ENCODE results near the gene CYB5R3. TPM values are rescaled to one million over a fixed set of nuclear protein-coding genes. Genes with fewer than 3 reads are reported as not detected.

The CYB5R3 gene
- 42.4 TPM for total RNA-seq

GRCh38 chr22:42649246-42650099 lies at the start of gene CYB5R3:
Gene CYB5R3 (minus strand): TSS chr22:42649392. CDS start chr22:42649315, 77 bp downstream.

GRCh38 chr22:42614312-42615091 lies 34.7 kb downstream of the CYB5R3 start, which contains the start of gene POLDIP3:
Gene POLDIP3 (minus strand): TSS chr22:42614883. CDS start chr22:42614857, 26 bp downstream.

Other genes starting within 250 kb of the CYB5R3 start
- gene NFAM1, start 217.0 kb downstream of the CYB5R3 start, total RNA-seq: 0.77 TPM
- 26.6 TPM for gene RRP7A, start 129.6 kb downstream of the CYB5R3 start, total RNA-seq
- 4.5 TPM for gene SERHL2, start 95.4 kb downstream of the CYB5R3 start, total RNA-seq
- gene POLDIP3, start 34.5 kb downstream of the CYB5R3 start, total RNA-seq: 46.8 TPM
- gene ATP5MGL, start 8.8 kb downstream of the CYB5R3 start, total RNA-seq: not detected
- 9.8 TPM for gene A4GALT, start 71.5 kb upstream of the CYB5R3 start, total RNA-seq
- 60.7 TPM for gene ARFGAP3, start 207.9 kb upstream of the CYB5R3 start, total RNA-seq